GM12878 (cell line): ENCODE data around the gene ISL2. TPM values are rescaled to one million over a fixed set of nuclear protein-coding genes. Genes with fewer than 3 reads are reported as not detected.

Experiments
- ATAC-seq: fragments of 200-7000 bp; cut with Tn5 transposase; 3 replicates; pipeline ENCODE4 v1.9.1; 2020; ENCODE audit warnings: mild to moderate bottlenecking, moderate library complexity
- BruUV-seq: library from RNA; stranded (reverse); fragments of 400-500 nt; replicated peaks from 2 replicates; lab custom pipeline; 2021; lab: Mats Ljungman, UMichigan
- CTCF ChIA-PET: fragments of 300-600 bp; sonication (Branson Sonifier 250); formaldehyde crosslinking; extraction: SDS; loops from one replicate; lab custom pipeline; 2021; ENCODE audit warnings: inconsistent platforms; lab: Yijun Ruan, JAX
- POLR2A ChIA-PET: fragments of 350-600 bp; formaldehyde crosslinking; extraction: SDS; loops from one replicate; lab custom pipeline; 2021; ENCODE audit warnings: inconsistent platforms; lab: Charles Lee
- RAD21 ChIA-PET: fragments of 300-600 bp; sonication (Branson Sonifier 250); formaldehyde crosslinking; loops from one replicate; lab custom pipeline; 2023; ENCODE audit warnings: antibody characterized with exemption; ENCODE audit not compliant: unreplicated experiment; lab: Charles Lee
- SMC1A ChIA-PET: fragments of 300-600 bp; sonication (Branson Sonifier 250); formaldehyde crosslinking; loops from one replicate; lab custom pipeline; 2023; ENCODE audit not compliant: unreplicated experiment, uncharacterized antibody; lab: Charles Lee
- DNase-seq: peaks from one replicate; pipeline ENCODE4 v3.0.0-alpha.2; 2011; ENCODE audit warnings: low read depth, low spot score
- FAIRE-seq: peaks from 3 replicates; lab custom pipeline; 2011; peaks lifted over from hg19 to GRCh38; lab: Jason Lieb, UNC
- H2AFZ ChIP-seq: 2 replicates; pipeline ENCODE4 v1.6.0; 2011; ENCODE audit warnings: low read depth, low read length, control low read depth; ENCODE audit not compliant: control insufficient read depth
- H3K27ac ChIP-seq: 2 replicates; pipeline ENCODE4 v1.5.1; 2011; ENCODE audit warnings: control low read depth; ENCODE audit not compliant: control insufficient read depth, insufficient read depth
- H3K27me3 ChIP-seq, 2 experiments: replicated peaks in 1 of 2; 2 replicates each; pipeline versions ENCODE4 v1.6.0 to v1.6.1; 2011; ENCODE audit warnings: low read length in 1 of 2; ENCODE audit not compliant: control insufficient read depth in 2 of 2, insufficient read depth in 2 of 2
- H3K36me3 ChIP-seq, 2 experiments: 2 replicates each; pipeline ENCODE4 v1.5.1; 2011; ENCODE audit warnings: low read length in 1 of 2; ENCODE audit not compliant: control insufficient read depth in 2 of 2, insufficient read depth in 2 of 2
- H3K4me1 ChIP-seq: 2 replicates; pipeline ENCODE4 v1.6.1; 2011; ENCODE audit warnings: mild to moderate bottlenecking, low read length, moderate library complexity, mixed read lengths; ENCODE audit not compliant: control insufficient read depth, insufficient read depth
- H3K4me2 ChIP-seq: 2 replicates; pipeline ENCODE4 v1.6.0; 2011; ENCODE audit warnings: control low read depth; ENCODE audit not compliant: control insufficient read depth, insufficient read depth
- H3K4me3 ChIP-seq: fragments of 200-600 bp; sonication (generic); 2 replicates; pipeline ENCODE4 v1.5.1; 2016
- H3K79me2 ChIP-seq: 2 replicates; pipeline ENCODE4 v1.6.0; 2011; ENCODE audit warnings: low read length; ENCODE audit not compliant: control insufficient read depth, insufficient read depth
- H3K9ac ChIP-seq: 2 replicates; pipeline ENCODE4 v1.8.0; 2011; ENCODE audit warnings: low read length, control low read depth, mixed read lengths; ENCODE audit not compliant: control insufficient read depth, insufficient read depth
- H3K9me3 ChIP-seq: replicated peaks from 3 replicates; pipeline ENCODE4 v1.5.1; 2011; ENCODE audit warnings: mild to moderate bottlenecking, low read length; ENCODE audit not compliant: control insufficient read depth, insufficient read depth
- H4K20me1 ChIP-seq: 2 replicates; pipeline ENCODE4 v1.6.0; 2011; ENCODE audit not compliant: control insufficient read depth, insufficient read depth
- BHLHE40 ChIP-seq, 2 experiments: fragments of 450-650 bp in 1 of 2; IDR thresholded peaks; 2 replicates each; pipeline ENCODE4 v1.6.1; 2011 to 2017; ENCODE audit warnings: low read depth in 2 of 2, borderline replicate concordance in 1 of 2, improper control_type of control experiment in 1 of 2, low read length in 1 of 2, mild to moderate bottlenecking in 1 of 2
- FOS ChIP-seq: IDR thresholded peaks from 3 replicates; pipeline ENCODE4 v1.6.1; 2011; ENCODE audit warnings: borderline replicate concordance; ENCODE audit not compliant: insufficient read length; ENCODE audit errors: extremely low read depth
- HDAC2 ChIP-seq: fragments of 200-600 bp; sonication (generic); IDR thresholded peaks from 2 replicates; pipeline ENCODE4 v1.6.1; 2017
- HDAC6 ChIP-seq: fragments of 200-600 bp; sonication (generic); IDR thresholded peaks from one replicate; pipeline ENCODE4 v1.8.0; 2017; ENCODE audit warnings: antibody characterized with exemption; ENCODE audit not compliant: unreplicated experiment
- MEF2B ChIP-seq: fragments of 450-650 bp; IDR thresholded peaks from 2 replicates; pipeline ENCODE4 v1.6.1; 2018; ENCODE audit warnings: mild to moderate bottlenecking, moderate library complexity; ENCODE audit not compliant: partially characterized antibody, poor library complexity, severe bottlenecking
- NBN ChIP-seq: fragments of 450-650 bp; IDR thresholded peaks from 2 replicates; pipeline ENCODE4 v1.6.1; 2016
- NFYA ChIP-seq: IDR thresholded peaks from 2 replicates; pipeline ENCODE4 v1.6.1; 2011; ENCODE audit warnings: low read depth, mild to moderate bottlenecking, low read length, improper control_type of control experiment, borderline replicate concordance
- POLR2A ChIP-seq: IDR thresholded peaks from 2 replicates; pipeline ENCODE4 v1.6.1; 2011; ENCODE audit warnings: low read depth, mild to moderate bottlenecking, low read length
- RBBP5 ChIP-seq: fragments of 200-600 bp; sonication (generic); conservative IDR thresholded peaks from 2 replicates; pipeline ENCODE4 v1.6.1; 2016
- RFX5 ChIP-seq: IDR thresholded peaks from 2 replicates; pipeline ENCODE4 v1.6.1; 2011; ENCODE audit warnings: low read depth, low read length, improper control_type of control experiment
- SP1 ChIP-seq: IDR thresholded peaks from one replicate; pipeline ENCODE4 v1.6.1; 2011; ENCODE audit warnings: low read depth, low read length
- STAT1 ChIP-seq: fragments of 450-650 bp; conservative IDR thresholded peaks from 2 replicates; pipeline ENCODE4 v1.6.1; 2014; ENCODE audit warnings: antibody characterized with exemption, mild to moderate bottlenecking
- WRNIP1 ChIP-seq: IDR thresholded peaks from 2 replicates; pipeline ENCODE4 v1.6.1; 2011; ENCODE audit warnings: low read depth, low read length, improper control_type of control experiment, borderline replicate concordance
- ZNF622 ChIP-seq: fragments of 450-650 bp; IDR thresholded peaks from 2 replicates; pipeline ENCODE4 v1.6.1; 2017; ENCODE audit warnings: mild to moderate bottlenecking, inconsistent platforms
- WGBS: methylation state at CpG from one replicate; pipeline ENCODE4 v1.1.6; 2016; ENCODE audit warnings: low lambda C conversion rate; ENCODE audit not compliant: insufficient replicate concordance, insufficient coverage; ENCODE audit errors: missing lambda C conversion rate; 5-methylcytosine and 5-hydroxymethylcytosine counted together
- in situ Hi-C: fragments of 300-500 bp; cut with MboI; formaldehyde crosslinking; loops from 9 replicates; pipeline ENCODE4 v1.14.3; 2018; ENCODE audit warnings: mixed read lengths
- intact Hi-C: fragments of 100-400 bp; cut with micrococcal nuclease; formaldehyde crosslinking; loops from one replicate; pipeline ENCODE4 v1.14.2; 2022; ENCODE audit not compliant: unreplicated experiment
- polyA plus RNA-seq, 11 experiments: library from polyadenylated mRNA; depleted of rRNA in 4 of 11; unstranded in 6 of 11; stranded (reverse) in 5 of 11; fragments of >200 nt; fragmentation: Nextera tagmentation in 4 of 11; fragmentation: Illumina TruSeq in 1 of 11; extraction: Ambion mirVana in 4 of 11; extraction: Trizol in 1 of 11; gene quantifications; 1 replicate in 1 of 11; 2 replicates in 10 of 11; pipeline versions ENCODE4 v1.2.1 to v1.2.3, GENCODE V29; 2011 to 2016; ENCODE audit warnings: inconsistent platforms in 2 of 11, missing spikeins in 2 of 11, low read depth in 1 of 11
- total RNA-seq, 4 experiments: library from RNA; depleted of rRNA in 3 of 4; stranded (reverse); fragments of >200 nt in 3 of 4; fragmentation: Illumina TruSeq in 1 of 4; extraction: Trizol in 1 of 4; gene quantifications; 2 replicates each; pipeline versions ENCODE4 v1.2.1 to v1.2.3, GENCODE V29; 2013 to 2021

ISL2 gene
- total and polyA plus RNA-seq, 10 of the 15 experiments (the other 5 are each of a cell fraction or from before 2014, with no cell fraction given) = 0.05 to 0.26 (median 0.08) TPM; not detected in 7

DNA sequence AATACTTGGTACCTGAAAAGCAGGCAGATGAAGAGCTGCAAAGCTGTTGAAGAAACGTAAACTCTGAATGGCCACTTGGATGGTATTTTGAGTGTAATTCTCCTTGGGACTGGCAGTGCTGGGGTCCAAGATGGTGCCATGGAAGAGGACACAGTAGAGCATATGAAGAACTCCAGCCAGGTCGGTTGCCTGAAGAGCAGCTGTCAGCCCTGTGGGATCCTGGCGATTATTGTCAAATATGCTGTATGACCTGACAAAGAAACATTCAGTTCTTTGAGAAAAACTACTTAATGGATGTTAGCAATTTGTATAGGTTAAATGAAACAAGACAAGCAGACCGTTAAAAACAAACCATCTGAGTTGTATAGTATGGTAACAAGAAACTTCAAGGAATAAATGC, 44.8 kb downstream of the ISL2 start (continued):
- TF ChIP-seq RFX5 (no peak), WRNIP1 (no peak), POLR2A (no peak), MEF2B (no peak), SP1 (no peak)

DNA sequence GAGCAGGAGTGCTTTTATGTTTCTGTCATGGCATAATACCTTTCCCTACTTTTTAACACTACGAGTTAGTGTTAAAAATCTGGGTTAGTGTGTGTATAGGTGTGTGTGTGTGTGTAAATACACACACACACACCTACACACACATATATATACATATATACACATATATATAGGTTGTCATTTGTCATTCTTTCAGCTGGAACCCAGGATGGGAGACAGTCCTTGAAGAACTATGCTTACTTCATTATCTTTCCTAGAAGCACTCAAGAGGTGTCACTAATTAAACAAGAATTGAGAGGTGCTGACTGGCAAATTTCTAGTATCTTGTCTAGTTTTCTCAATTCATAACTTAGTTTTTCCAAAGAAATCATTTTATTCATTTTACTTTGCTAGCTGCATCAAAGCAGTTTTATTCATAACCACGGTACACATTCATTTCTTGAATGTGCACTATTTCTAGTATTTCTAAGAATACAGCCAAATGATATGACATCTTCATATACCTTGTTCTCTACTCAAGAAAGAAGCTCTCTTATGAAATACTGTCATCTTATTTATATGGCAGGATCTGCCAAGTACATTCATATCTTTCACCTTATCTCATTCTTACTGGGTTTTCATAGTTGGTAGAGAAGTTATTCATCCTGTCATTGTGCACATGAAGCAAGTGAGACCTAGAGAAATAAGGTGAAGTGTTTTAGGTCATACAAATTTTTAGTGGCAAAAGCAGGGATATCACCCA, 46.6 kb downstream of the ISL2 start:
- BruUV-seq = no TSS peak
- SMC1A ChIA-PET = no interaction called here
- no peaks in the 10 kb centered on the region for H3K79me2 ChIP-seq
- WGBS = 50% methylated on average over 2 of the region's 2 CpGs
- POLR2A ChIA-PET = no interaction called here
- ATAC-seq (no peak), DNase-seq (no peak), FAIRE-seq (no peak)
- no peak overlapping the region for H3K4me3 ChIP-seq
- no peak overlapping the region for H2AFZ ChIP-seq
- CTCF ChIA-PET = no interaction called here
- TF ChIP-seq ZNF622 (no peak), STAT1 (no peak), BHLHE40 (IDR thresholded peaks at IDR 0.05; ENCODE audit: borderline replicate concordance in 1 of 2, low read depth in 2 of 2, low read length in 1 of 2) (no peak), HDAC6 (no peak), RBBP5 (no peak), NFYA (no peak), HDAC2 (no peak), MEF2B (no peak), NBN (no peak), FOS (no peak)
- no peaks in the 10 kb centered on the region for H3K4me1 ChIP-seq
- no peaks in the 10 kb centered on the region for H4K20me1 ChIP-seq
- H3K27me3 ChIP-seq = no peaks in the 10 kb centered on the region
- intact Hi-C loops = no loop called here
- in situ Hi-C loops = no loop called here
- no peaks in the 10 kb centered on the region; a peak in 1 of 4 replicates for H3K36me3 ChIP-seq
- RAD21 ChIA-PET = no interaction called here
- no peak overlapping the region for H3K9ac ChIP-seq
- no peak overlapping the region for H3K4me2 ChIP-seq
- H3K27ac ChIP-seq = no peak overlapping the region
- no peaks in the 10 kb centered on the region for H3K9me3 ChIP-seq
